Lower leg skin (tissue), 4 donors: ENCODE data around the gene LZTR1. TPM values are rescaled to one million over a fixed set of nuclear protein-coding genes. Genes with fewer than 3 reads are reported as not detected.

Experiments
- DNase-seq, 2 donors: peaks; one replicate each; pipeline ENCODE4 v3.0.0-alpha.2; 2019; ENCODE audit warnings: low spot score in 2 of 2
- H3K4me3 ChIP-seq: fragments of 200-600 bp; sonication (generic); 2 replicates; pipeline ENCODE4 v1.5.1; 2017; ENCODE audit warnings: mild to moderate bottlenecking, low read depth; ENCODE audit not compliant: poor library complexity, severe bottlenecking
- CTCF ChIP-seq, 3 donors: fragments of 450-650 bp; IDR thresholded peaks; one replicate each; pipeline ENCODE4 v1.5.1; 2016; ENCODE audit warnings: antibody characterized with exemption in 3 of 3, mild to moderate bottlenecking in 3 of 3, moderate library complexity in 2 of 3
- POLR2A ChIP-seq, 2 donors: fragments of 450-650 bp; IDR thresholded peaks; one replicate each; pipeline ENCODE4 v1.6.1; 2016 to 2017; ENCODE audit warnings: antibody characterized with exemption in 2 of 2, mild to moderate bottlenecking in 1 of 2, moderate library complexity in 1 of 2
- WGBS, 2 donors: methylation state at CpG; one replicate each; pipeline ENCODE4 v1.1.5; 2018; 5-methylcytosine and 5-hydroxymethylcytosine counted together
- intact Hi-C: fragments of 100-400 bp; cut with DNase I; formaldehyde crosslinking; loops from one replicate; pipeline ENCODE4 v1.15.0; 2023; ENCODE audit warnings: low total_unique reads
- total RNA-seq, 4 donors: library from RNA; depleted of rRNA; stranded (reverse); fragments of >200 nt; gene quantifications; one replicate each; pipeline ENCODE4 v1.1.0, GENCODE V29; 2016

The LZTR1 gene
- total RNA-seq, 4 donors from 2014 or later, result 25.4 to 34.9 (median 28.4) TPM

- H3K4me3 ChIP-seq, result no peak overlapping the region
- TF ChIP-seq CTCF (IDR thresholded peaks at IDR 0.05) (no peak), POLR2A (IDR thresholded peaks at IDR 0.05) (no peak)
- intact Hi-C loops, result no loop called here
- DNase-seq, result no peak
- 91 to 92% methylated on average over 10 of the region's 10 CpGs for WGBS, 2 donors
These were observed 13.9 kb downstream of the LZTR1 start for GRCh38 chr22:20996031-20996410.

DNA sequence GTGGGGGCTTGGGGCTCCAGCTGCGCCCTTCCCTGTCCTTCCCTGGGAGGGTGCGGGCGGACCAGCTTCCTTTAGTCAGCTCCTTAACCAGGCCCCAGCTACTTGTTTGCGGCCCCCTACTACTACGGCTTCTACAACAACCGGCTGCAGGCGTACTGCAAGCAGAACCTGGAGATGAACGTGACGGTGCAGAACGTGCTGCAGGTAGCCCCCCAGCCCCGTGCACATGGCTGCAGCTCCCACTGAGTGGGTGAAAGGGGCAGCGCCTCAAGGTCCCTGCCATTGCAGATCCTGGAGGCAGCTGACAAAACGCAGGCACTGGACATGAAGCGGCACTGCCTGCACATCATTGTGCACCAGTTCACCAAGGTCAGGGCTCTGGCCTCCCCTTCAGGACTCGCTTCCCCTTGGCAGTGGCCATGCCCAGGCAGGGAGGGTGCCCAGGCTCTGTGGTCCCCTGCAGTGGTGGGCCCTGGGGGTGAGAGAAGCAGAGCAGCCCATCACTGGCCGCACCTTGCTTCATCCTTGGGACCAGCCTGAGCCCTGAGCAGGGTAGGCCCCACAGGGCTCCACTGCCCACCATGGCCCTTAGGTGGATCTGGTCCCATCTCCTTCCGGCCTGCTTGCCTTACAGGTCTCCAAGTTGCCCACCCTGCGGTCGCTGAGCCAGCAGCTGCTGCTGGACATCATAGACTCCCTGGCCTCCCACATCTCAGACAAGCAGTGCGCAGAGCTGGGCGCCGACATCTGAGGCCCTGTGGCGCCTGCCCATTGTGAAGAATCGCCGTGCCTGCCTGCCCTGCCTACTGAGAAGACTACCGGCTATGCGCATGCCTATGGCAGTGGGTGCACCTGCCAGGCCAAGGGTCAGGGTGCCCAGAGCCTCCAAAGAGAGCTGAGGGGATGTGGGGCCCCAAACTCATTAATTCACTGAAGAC is 14.8 kb downstream of the LZTR1 start:
- no peak for DNase-seq

DNA sequence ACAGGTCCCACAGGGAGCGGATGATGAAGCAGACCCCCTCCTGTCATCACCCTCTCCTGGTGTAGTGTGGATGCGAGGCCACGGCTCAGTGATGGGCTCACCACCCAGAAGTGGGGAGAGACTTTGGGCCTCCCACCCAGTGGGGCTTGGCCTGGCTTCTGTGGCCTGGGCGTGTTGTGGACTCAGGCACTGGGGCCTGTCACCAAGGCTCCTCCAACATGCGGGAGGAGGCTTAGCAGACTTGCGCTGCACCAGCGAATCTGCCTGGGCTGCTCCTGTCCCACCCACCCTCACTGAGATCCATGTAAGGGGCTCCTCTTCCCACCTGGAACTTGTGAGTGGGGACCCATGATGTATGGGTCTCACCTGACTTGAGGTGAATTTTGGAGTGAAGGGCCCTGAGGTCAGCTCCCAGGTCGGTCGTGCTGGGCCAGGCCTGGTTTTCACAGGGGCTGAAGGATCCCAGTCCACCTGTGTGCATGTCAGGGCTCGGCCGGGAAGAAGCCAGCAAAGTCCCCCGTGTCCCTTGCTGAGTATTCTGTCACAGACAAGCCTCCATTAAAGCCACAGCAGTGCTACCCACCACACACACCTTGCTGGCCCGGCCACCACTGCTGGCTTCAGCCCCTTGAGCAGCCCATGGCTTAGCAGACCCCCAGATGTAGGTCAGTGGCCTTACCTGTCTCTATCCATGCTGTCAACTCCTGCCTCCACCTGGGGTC is 15.6 kb downstream of the LZTR1 start:
- H3K4me3 ChIP-seq, result no peak overlapping the region
- intact Hi-C loops, result no loop called here
- no peak for TF ChIP-seq CTCF (IDR thresholded peaks at IDR 0.05)
- no peak for TF ChIP-seq POLR2A (IDR thresholded peaks at IDR 0.05)
- DNase-seq, result no peak
- 76 to 79% methylated on average over 4 to 9 of the region's 13 CpGs for WGBS, 2 donors

More for the DNA sequence above, 14.8 kb downstream of the LZTR1 start:
- H3K4me3 ChIP-seq, result no peak overlapping the region
- TF ChIP-seq POLR2A (IDR thresholded peaks at IDR 0.05), result no peak
- no peak for TF ChIP-seq CTCF (IDR thresholded peaks at IDR 0.05)
- WGBS, 2 donors, result 89% methylated on average over 22 to 26 of the region's 27 CpGs
- intact Hi-C loops, result no loop called here

DNA sequence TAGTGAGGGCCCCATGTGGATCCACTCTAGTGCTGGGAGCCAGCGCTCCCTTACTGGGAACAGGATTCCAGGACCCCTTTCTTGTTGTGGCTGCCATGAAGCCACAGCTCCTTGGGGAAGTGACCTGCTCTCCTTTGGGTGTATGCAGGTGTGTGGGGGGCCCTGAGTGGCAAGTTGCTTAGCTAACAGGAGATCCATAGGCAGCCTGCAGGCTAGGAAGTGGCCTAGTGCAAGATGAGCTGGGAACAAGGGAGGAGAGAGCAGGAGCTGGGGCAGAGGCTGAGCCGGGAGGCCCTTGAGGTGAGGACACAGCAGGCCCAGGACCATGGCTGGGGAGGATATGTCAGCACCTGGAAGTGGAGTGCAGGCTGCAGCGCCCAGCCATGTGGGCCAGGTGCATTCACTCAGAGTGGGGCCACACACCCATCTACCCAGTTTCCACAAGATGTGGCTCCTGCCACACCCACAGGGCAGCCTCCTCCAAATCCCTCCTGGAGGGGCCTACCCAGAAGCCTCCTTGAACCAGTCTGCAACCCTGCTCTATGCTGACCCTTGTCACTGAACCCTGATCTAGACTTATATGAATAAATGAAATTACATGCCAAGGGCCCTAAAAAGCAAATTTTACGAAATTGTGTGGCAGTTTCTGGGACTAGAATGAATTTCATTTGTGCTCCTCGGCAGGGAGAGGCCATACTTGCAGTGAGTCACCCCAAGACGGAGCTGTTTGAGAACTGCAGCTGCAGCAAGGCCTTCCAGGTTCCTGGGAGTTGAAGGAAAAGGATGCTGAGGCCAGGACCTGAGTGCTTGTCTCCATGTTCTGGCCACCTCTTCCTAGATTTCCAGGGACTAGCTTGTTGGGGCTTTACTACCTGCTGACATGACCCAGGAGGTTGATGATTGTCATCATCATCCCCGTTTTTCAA is 16.6 kb downstream of the LZTR1 start:
- TF ChIP-seq POLR2A (IDR thresholded peaks at IDR 0.05) (no peak), CTCF (IDR thresholded peaks at IDR 0.05) (no peak)
- no peak overlapping the region for H3K4me3 ChIP-seq
- DNase-seq, result no peak
- 42 to 49% methylated on average over 6 of the region's 7 CpGs for WGBS, 2 donors
- intact Hi-C loops, result no loop called here

DNA sequence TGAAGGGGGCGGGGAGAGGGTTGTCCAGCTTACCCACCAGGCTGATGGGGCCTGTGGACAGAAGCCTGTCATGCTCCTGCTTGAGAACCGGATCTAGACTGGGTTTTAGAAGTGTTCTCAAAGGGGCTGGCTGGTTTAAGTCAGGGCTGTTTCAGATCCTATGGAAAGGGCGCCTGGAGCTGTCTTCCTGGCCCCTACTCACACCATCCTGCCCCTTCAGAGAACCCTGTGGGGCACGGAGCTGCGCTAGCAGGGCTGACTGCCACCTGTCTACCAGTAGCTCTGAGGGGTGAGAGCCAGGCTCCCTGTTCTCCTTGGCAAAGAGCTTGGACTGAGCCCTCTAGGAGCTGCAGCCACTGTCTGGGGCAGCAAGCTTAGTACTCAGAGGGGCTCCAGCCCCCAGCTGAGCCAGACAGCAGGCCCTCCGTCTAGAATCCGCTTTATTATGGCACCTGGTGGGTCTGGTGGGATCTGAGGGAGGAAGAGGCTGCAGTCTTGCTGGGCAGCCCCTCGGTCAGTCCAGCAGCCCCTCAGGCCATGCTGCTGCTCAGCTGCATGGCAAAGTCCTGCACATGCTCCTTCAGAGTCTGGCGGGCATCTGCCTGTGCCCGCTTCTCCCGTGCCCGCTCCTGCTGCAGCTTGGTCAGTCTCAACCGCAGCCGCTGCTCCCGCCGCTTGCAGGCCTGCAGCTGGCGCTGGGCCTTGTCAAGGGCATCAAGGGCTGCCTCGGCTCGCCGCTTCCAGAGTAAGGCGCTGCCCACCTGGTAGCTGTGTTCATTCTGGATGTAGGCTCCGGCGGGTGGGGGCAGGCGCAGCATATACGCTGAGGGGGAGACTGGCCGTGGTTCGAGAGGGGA is 17.5 kb downstream of the LZTR1 start:
- 83 to 88% methylated on average over 18 to 20 of the region's 27 CpGs for WGBS, 2 donors
- no peak overlapping the region for H3K4me3 ChIP-seq
- DNase-seq, result no peak
- TF ChIP-seq POLR2A (IDR thresholded peaks at IDR 0.05) (no peak), CTCF (IDR thresholded peaks at IDR 0.05) (no peak)
- intact Hi-C loops, result no loop called here
